Stimulated activated CD4-positive, alpha-beta T cell treated with anti-CD3 and anti-CD28 coated beads, Interleukin-4, amount 100 ng/mL, for 24 hours (primary cell): Measurements from ENCODE around the gene ELL2.
A peak's percentile ranks its signal among the peaks of the same experiment; 100 is the strongest.

Experiments used
- DNase-seq: peaks from one replicate; pipeline ENCODE4 v3.0.0-alpha.2; 2020

The ELL2 gene

DNA sequence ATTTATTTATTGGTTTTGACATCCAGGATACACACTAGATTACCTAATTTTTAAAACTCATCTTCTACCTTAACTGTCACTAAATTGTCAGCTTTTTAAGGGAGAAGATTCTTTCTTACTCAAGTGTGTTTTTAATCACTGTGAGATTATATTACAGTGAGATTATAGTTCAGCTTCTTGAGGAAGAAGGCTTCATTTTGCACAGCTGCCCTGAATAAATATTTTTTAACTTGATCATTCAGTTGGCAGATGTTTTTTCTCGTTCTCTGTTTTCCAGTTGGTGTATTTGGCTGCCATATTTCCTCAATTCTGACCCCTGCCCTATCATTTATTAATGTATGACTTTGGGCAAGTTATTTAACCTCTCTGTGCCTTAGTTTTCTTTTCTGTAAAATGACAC, 15.0 kb upstream of the ELL2 start:
- DNase-seq: no peak

DNA sequence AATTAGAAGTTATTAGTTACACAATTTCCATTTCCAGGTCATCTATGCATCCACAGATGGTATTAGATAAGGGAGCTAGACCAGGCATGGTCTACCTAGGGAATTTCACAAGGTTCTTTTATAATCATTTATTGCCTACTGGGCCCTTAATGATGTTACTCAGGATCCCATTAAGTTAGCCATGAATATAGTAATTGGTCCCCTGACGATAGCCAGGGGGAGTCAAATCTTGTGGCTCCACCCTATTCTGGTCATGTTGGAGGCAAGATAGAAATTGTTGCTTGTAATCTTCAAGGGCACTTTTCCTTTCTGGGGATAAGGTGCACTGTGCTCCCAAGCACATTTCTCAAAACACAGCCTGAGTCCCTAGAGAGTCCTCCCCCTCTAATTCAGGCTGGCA, 14.1 kb upstream of the ELL2 start:
- no peak for DNase-seq

DNA sequence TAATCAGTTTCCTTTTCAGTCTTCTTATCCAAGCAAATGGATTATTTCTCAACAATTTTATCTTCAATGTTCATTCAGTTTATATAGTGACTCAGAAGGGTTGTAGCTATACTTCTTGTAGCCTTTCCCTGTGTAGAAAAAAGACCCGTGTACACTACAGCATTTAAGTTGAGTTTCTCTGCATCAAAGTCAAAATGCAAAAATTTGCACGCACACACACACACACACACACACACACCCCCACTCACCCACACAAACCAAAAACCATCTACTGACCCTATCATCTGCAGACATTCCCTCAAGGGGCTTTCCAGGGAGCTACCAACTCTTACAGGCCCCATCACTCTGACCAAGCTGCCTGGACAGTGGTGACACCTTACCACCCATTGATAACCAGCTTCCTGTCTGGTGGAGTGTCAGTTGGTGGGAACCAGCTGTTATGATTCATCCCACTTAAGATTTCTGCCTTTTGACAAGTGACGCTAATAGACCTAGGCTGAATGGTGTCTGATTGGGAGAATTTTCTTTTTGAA, 12.2 kb upstream of the ELL2 start:
- DNase-seq: no peak

DNA sequence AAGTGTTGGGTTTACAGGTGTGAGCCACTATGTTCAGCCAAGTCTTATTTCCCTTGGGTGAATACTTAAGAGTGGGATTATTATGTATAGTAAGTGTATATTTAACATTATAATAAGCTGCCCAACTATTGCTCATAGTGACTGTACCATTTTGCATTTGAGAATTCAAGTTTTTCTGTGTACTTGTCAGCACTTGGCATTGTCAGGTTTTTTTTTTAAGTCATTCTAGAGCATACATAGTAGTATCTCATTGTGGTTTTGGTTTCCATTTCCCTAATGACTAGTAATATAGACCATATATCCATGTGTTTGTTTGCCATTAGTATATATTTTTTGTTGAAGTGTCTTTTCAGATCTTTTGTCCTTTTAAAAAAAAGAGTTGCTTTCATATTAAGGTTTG, 10.5 kb upstream of the ELL2 start:
- DNase-seq: no peak

DNA sequence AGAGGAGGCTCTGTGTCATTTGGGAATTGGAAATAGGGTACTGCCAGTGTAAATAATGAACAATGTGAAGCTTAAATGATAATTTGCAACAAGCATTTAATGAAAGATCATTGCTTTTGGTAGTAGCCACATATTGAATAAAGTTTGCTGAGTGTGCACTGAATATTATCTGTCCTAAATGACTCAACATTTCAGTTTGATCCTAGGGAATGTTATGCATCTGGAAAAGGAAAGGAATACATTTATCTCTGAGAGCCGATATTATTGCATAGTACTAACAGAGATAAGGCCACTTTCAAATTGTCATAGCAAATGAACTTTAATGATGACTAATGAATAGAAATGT, 8.7 kb upstream of the ELL2 start:
- DNase-seq: no peak

DNA sequence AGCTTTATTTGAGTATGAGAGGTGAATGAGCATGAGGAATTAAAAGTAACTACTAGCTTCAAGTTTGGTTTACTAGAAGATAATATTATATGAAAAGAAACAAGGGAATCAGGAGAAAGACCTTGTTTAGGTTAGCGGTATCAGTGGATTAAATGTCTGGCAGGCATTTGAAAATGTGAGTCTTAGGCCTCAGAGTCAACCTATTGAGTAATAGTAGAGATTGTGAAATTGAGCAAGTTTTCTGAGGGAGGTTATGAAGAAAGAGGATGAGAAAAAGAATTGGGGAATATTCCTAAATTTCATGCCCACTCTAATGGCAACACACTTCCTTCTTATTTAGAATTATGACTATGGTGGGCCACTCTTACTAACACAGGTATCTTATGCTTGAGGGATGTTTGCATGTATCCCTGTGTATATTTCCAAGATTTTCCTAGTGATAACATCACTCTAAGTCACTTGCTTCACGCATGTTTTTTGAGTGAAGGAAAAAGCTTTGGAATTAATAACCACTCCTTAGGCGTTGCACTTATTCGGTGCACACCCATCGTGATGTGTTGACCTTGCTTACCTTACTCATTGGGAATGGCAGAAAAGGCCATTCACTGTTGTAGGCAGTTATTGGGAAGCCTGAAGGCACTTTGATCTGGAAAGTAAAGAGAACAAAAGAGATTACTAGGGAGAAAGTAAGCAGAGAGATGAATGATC, 8.2 kb upstream of the ELL2 start:
- no peak for DNase-seq

DNA sequence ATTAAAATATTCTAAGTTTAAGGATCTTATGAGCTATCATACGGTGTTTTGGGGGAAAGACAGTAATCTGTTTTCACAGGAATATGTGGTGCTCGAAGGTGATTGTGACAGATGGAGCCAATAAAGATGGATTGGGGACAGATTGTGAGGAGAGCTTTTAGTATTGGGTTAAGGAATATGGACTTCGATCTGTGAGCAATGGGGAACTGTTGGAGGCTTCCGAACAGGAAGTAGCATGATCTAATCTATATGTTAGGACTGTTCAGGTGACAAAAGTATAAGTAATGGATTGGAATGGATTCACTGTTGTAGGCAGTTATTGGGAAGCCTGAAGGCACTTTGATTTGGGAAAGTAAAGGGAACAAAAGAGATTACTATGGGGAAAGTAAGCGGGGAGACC, 7.4 kb upstream of the ELL2 start:
- DNase-seq: no peak

DNA sequence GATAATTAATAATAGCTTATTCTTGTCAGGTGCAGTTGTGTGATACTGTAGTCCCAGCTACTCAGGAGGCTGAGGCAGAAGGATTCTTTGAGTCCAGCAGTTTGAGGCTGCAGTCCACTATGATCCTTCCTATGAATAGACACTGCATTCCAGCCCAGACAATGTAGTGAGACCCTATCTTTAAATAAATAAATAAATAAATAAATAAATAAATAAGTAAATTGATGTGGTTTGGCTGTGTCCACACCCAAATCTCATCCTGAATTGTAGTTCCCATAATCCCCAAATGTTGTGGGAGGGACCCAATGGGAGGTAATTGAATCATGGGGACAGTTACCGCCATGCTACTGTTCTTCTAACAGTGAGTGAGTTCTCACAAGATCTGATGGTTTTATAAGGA, 5.6 kb upstream of the ELL2 start:
- no peak for DNase-seq

DNA sequence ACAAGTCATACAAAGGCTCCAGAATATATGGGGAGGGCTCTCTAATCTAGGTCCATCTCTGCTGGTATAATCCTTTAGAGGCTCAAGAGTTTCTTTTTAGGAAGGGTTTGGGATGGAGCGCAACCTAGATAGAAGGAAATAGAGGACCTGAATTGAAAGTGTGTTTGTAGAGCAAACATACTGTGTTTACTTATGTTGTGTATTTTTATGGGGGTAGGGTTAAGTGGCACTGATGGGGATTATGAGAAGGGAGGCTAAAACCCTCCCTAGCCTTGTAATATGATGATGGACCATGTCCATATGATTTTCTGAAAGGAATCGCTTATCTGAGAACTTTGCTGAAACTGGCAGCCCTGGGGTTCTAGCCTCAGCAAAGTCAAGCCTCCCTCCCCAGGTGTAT, 4.4 kb upstream of the ELL2 start:
- no peak for DNase-seq

DNA sequence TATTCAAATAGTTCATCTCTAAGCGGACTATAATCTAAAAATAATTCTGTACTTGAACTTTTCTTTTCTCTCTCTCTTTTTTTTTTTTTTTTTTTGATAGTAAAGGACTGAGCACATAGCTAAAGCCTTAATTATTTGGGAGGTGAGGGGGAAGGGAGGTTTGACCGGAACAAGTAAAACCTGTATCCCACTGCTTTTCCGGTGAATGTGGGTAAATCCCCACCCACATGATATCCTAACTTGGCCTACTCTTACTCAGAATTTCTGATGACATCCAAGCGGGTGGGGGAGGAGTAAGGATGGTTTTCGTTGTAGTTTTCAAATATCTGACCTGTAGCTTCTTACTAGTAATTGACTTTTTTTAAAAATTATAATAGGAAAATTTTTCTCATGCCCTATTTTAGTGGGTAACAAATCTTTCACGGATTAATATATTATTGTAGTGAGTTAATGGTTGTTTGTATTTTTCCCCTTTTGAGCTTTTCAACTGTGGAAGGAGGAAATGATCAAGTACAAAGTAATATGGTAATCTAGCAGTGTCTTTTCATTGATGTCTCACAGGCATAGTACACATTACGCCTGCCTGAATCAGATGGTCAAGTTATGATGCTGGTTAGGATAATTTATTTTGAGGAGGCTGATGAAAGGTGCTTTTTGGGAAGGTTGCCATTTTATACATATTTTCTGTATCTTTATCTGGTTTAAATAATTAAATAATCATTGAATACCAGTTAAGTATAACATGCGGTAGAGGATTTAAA, 2.2 kb upstream of the ELL2 start:
- DNase-seq: peak; percentile 51

DNA sequence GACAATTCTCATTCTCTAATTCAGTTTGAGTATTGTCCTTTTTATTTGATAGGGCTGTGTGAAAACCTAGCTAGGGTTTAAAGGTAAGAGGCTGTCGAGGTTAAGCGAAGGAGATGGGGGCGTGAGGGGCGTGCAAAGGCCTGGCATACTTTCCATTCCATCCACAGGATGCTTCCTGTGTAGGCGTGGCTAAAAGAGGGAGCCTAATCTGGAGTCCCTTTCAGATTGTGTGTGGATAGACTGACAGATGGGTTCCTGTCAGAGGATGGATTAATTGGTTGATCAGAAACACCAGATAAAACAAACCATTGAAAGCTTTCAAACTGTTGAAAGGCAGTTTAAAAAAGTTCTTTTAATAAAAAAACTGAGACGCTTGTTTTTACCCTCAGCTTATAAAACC, 1.1 kb upstream of the ELL2 start:
- DNase-seq: no peak

DNA sequence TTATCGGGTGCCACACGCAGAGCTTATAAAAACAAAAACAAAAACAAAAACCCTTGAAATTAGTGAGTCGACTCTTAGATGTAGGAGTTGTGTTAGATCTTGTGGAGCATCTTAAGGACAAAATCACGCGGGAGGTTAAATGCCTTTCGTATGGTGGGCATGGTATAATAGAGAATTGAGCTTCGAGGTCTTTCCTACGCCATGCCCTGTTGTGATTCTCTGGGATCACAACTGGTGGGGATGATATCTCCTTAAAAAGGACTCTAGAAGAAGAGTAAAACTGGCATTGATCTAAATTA, 773 bp upstream of the ELL2 start:
- no peak for DNase-seq

DNA sequence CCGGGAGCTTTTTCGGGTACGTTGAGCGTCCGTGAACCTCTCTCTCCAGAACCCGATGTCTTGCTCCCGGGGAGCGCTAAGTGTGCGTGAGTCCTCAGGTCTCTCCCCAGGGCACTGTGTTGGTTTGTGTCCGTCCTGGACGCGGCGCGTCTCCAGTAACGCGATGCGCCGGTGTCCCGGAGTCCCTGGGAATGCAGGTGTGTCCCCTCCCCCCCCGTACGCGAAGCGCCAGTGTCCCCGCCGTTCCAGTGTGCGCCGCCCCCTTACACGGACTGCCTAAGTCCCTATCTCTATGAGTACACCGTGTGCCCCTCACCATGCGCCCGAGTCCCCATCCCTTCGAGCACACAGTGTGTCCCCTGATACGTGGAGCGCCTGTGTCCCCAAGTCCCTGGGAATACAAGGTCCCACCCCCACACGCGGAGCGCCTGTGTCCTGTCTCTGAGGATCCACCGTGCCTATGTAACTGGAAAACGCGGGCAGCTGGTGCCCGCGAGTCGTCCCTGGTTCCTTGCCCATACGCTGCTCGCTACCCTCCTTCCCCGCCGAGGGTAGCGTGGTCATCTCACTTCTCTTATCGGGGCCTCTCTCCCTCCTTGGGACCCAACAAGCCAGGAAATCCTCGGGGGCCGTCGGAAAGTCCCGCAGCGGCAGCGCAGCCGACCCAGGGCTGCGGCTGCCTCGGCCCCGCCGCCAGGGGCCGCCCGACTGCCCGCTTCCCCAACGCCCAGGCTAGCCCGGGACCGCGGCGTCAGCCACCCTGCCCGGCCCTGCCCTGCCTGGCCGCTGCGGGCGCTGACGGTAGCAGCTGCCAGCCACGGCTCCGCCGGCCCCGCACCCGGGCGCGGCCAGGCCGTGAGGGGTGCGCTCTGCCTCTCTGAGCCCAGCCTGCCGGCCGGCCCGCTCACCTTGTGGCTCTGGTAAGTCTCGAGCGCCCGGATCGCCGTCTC, 709 bp downstream of the ELL2 start:
- DNase-seq: peak; percentile 79

DNA sequence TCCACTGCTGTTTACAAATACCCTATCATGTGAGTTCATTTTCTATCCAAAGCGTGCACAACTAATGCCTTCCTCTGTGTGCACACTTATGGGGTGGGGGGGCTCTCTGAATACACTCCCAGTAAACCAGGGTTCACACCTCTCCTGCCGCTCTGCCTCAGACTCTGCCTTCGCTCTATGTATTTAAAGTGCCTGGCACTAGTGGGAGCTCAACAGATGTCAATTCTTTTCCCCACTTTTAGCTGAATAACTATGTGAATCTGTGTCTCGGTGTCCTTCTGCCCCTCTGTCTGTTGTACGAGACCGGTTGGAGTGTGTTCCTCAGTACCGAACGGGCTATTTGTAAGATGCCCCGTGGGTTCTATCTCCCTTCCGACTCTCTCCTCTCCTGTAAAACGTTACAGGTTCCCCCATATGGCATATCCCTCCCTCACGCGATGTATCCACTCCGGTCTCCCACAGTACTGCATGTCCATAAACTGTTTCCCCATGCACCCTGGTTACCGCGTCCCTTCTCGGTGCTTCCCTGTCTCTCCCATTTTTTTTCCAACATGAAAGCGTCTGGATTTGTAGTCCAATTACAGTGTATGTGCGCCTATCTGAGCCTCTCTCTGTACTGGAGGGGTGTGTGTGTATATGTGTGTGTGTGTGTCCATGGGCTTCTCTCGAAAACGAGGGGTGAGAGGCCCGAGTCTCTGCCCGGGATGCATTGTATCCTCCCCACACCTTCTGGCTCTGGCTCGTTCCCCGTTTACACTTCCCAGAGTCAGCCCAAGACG, 1.6 kb downstream of the ELL2 start:
- DNase-seq: no peak

DNA sequence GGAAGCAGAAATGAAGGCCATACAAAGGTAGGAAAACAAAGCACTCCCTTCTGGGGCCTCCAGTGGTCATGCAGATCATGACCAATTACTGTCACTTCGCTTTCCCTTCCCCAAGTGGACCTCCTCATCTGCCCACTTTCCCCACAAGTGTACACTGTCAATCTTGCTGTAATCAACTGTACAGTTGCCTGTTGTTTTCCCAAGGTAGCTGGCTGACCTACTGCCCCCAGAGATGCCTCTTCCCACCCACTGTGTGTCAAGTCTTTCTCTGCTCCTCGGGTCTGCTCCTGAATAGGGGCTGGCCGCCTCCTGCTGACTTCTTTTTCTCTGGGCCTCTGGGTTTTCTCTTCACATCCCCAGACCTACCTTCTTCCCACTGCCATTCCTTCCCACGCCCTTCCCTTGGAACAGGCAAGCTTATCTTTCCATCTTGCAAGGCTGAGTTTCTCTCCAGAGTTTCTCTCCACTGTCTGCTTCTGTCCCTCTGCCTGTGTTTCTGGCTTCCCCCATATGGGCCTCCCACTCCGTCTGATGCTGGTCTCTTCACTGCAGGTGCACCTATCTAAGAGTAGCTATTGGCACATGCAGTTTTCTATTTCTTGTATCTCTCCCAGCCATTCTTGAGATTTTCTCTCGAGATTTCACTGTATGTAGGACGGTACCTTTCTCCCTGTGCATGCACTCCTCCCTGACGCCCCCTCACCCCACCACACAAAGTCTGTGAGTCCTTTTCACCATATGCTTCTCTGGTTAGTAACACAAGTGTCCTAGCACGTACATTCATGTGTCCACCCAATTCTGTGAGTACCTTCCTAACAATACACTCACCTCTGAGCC, 2.4 kb downstream of the ELL2 start:
- no peak for DNase-seq

DNA sequence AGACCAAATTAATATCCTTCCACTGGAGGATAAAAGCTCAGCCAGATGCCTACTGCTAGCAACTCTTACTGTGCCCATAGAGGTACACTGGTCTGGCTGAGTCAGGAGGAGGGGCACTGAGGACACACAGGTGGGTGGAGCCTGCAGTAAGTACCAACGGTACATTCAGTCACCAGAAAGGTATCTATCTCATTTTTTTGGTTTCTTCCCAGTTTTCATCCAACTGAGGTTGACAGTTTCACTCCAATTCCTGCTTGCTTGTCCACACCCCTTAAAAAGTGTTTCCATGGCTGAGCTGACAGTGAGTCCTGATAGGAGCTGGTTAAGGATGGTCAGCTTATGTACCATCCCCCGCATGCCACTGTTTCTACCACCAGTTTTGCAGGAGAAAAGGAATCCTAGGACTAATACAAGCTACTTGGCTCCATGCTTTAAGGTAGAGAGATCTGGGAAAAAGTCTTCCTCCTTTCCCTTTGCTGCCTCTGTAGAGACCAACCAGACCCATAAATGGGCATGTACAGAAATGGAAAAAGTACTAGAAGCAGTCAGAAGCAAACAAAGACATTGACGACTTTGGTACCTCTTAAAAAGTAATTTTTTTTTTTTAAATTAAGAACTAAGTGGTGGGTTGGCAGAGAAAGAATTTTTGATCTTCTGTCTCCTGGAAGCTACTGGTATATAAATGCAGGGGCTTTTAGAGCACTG, 3.2 kb downstream of the ELL2 start:
- no peak for DNase-seq

DNA sequence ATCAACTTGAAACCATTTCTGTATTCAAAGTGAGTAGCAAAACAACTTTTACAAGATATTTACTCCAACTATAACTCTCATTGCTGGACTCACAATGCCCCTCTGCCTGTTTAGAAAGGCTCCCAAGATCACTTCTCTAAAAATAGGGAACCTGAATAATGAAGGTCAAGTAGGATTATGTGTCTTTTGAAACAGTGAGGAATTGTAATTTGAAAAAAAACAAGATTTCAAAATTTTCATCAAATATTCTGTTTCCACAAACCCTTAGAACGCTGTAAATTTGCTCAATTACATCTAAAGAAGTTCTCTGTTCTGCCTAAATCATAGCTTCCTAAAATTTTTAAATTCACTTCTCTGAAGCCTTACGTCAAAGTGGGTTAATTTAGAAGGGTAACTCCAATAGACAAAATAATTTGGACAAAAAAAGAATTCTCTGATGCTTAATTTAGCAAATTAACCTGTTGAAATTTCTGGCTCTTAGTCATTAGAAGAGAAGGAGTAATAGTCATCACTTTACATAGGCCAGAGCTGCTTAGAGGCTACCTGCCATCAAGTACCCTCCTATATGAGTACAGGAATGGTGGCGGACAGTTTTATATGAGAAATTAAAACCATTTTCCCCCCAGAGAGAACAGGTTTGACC, 4.0 kb downstream of the ELL2 start:
- DNase-seq: no peak

DNA sequence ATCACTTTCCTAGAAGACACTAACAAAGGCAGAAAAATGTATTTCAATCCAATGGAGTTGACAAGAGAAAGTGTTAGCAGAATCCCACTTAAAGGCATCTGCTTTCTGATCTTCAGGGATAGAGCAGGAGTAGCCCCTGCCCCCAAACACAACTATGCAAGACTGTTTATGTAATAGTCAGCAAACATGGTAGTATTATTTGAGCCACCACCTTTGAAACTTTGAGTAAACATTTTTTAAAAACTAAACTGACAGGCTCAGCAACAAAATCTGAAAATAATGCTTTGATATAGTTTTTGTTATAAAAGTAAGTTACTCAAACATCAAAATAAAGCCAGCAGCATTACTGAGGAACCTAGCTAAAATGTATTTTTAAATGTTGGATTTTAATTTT, 4.8 kb downstream of the ELL2 start:
- no peak for DNase-seq

DNA sequence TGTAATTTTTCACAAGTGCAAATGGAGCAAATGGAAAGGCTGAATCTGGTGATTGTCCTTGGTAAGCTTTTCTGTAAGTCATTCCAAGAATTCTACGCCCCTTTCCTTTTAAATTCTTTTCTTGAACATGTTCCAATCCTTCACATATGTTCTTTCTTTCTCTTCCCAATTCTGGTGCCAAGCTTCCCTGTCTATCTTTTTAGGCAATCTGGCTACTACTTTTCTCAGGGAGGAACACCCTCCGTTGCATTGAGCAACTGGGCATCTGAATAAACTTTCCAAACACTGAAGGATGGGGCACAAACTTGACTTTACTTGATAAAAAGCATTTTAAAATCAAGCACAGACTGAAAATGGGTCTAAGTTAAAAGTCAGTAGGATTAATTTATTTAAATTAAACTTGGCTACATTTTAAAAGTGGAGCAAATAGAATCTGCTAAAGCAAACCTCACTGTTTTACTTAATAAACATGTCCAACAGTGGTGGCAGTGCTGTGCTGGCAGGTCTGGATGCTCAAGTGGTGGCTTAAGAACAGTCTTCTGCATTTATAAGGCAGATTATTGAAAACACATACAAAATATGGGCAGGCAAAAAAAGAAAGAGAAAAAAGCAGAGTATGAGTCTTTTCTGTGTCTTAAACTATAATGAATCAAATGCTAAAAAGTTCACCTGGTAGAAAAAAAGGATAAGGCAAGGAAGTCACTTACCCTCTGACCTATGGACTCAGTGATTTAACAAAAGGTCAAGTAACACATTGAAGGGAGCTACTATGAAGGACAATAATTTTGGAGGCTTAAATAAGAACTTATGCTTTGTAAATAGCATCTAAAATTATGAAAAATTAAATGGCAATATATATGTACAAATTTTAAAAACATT, 5.4 kb downstream of the ELL2 start:
- DNase-seq: no peak

DNA sequence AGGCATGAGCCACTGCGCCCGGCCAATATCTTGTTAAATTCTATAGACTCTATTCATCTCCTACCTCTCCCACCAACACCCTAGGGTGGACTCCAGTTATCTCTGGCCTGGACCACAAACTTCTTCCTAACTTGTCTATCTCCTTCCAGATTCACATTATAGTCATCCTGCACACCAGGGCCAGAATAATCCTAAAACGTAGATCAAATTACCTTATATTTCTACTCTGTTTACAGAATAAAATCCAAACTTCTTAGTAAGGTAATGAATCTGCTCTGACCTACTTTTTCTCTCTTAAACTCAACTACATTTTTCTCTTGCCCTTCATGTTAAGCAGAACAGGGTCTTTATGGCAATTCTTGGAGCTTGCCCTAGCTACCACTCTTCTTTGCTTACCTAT, 6.9 kb downstream of the ELL2 start:
- DNase-seq: no peak
